ENCODE results near the gene ZNF91.
"Not testable (repeated sequence)": the region's sequence is repeated elsewhere in the genome, so short reads cannot be mapped to it uniquely, and the experiment has no call there.

The ZNF91 gene

DNA sequence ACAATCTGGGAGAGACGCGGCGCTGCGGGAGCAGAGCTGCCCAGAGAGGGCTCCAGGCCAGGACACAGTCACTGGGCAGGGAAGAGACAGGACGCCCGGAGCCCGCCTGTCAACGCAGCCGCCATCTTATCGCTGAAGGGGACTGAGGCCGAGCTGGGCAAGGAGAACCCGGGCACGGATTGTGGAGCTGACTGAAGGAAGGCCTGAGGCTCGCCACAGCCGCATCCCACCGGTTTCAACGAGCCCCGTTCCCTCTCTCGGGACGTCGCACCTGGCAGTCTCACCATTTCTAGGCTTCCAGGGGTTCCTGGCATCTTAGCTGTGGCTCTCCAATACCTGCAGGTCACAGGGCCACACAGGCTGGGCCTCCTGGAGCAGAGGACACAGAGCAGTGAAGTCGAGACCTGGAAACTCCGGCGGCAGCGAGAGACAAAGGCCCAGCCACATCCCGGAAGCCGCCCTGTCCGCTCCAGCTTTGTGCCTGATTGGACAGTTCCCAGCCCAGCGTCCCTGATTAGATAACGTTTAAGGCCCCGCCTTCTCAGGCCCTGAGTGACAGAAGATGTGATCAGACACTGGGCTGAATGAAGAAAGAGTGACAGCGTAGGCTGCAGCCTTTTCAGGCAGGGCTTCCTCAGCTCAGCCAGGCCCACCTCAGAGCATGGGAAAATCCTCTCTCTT lies at the start of gene ZNF91:
Gene ZNF91, minus strand, starts transcription at position 431 of the 681 bp plus-strand sequence. Its CDS starts 117 bp downstream, at position 314.
- DNase-seq: peak; percentile 99

DNA sequence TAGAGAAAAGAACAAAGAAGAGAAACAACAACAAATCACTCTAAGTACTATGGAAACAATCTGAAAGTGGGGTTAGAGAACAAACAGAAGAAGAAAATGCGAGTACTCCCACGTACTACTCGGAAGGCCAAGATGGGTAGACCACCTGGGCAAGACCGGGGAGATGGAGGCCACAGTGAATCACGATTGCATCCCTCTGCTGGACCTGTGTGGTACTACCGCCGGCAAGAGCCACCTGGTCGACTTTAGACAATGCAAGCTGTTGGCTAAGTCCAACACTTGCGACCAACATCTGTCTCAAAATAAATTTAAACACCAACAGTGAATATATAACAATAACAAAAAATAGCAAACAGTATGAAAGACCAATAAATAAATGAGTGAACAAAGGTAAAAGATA lies 45.5 kb upstream of the ZNF91 start:
- peak; percentile 40 for DNase-seq

DNA sequence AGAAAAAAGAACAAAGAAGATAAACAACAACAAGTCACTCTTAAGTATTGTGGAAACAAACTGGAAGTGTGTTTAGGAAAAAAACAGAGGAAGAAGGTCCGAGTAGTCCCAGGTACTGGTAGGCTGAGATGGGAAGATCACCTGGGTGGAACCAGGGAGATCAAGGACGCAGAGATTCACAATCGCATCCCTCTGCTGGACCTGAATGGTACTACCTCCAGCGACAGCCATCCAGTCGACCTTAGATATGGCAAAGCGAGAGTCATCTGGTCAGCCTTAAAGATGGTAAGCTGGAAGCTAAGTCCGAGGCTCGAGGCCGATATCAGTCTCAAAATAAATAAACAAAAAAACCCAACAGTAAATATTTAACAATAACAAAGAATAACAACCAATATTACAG lies 44.9 kb upstream of the ZNF91 start:
- peak; percentile 17 for DNase-seq

DNA sequence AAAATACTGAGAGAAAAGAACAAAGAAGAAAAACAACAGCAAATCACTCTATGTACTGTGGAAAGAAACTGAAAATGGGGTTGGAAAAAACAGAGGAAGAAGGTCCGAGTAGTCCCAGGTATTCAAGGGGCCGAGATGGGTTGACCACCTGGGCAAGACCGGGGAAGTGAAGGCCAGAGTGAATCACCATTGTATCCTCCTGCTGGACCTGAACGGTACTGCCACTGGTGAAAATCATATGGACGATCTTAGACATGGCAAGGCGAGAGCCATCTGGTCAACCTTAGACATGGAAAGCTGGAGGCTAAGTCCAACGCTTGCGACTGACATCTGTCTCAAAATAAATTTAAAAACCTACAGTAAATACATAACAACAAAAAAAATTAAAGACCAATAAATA lies 44.4 kb upstream of the ZNF91 start:
- no peak for DNase-seq

DNA sequence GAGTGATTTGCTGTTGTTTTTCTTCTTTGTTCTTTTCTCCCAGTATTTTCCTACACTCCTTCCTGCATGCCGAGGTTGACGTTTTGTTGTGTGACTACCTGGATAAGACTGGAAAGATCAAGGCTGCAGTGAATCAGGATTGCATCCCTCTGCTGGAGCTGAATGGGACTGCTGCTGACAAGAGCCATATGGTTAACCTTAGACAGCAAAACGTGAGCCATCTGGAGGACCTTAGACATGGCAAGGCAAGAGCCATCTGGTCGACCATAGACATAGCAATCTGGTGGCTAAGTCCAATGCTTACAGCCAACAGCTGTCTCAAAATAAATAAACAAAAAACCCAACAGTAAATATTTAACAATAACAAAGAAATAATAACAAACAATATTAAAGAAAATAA lies 42.6 kb upstream of the ZNF91 start:
- DNase-seq: peak; percentile 18

DNA sequence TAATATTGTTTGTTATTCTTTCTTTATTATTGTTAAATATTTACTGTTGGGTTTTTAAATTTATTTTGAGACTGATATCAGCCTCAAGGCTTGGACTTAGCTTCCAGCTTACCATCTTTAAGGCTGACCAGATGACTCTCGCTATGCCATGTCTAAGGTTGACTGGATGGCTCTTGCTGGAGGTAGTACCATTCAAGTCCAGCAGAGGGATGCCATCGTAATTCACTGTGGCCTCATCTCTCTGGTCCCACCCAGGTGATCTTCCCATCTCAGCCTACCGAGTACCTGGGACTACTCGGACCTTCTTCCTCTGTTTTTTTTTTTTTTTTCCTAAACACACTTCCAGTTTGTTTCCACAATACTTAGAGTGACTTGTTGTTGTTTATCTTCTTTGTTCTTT lies 41.7 kb upstream of the ZNF91 start:
- peak; percentile 14 for DNase-seq

DNA sequence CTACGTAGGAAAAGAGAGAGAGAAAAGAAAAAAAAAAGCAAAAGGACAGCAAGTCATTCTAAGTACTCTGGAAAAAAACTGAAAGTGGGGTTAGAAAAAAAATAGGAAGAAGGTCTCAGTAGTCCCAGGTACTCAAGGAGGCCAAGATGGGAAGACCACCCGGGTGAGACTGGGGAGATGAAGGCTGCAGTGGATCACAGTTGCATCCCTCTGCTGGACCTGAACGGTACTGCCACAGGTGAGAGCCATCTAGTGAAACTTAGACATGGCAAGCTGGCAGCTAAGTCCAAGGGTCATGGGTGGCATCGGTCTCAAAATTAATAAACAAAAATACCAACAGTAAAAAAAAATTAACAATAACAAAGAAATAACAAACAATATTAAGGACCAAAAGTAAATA lies 41.0 kb upstream of the ZNF91 start:
- peak; percentile 23 for DNase-seq

DNA sequence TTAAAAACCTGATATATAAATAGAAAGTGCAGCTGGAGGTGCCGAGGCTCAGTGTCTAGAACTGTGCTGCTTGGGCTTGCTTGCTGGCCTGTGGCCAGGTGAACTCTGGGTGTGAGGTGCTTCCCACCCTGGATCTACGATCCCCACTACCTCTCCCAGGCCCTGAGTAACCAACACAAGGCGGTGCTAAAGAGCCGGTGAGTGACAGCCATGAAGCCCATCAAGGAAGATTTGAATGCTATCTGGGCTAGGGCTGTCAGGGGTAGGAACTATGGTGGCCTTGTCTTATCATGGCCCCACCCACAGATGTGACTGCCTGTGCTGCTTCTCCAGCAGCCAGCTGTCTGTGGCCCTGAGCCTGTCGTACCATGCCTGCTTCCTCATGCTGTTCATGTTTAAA lies 25.6 kb upstream of the ZNF91 start:
- DNase-seq: no peak

DNA sequence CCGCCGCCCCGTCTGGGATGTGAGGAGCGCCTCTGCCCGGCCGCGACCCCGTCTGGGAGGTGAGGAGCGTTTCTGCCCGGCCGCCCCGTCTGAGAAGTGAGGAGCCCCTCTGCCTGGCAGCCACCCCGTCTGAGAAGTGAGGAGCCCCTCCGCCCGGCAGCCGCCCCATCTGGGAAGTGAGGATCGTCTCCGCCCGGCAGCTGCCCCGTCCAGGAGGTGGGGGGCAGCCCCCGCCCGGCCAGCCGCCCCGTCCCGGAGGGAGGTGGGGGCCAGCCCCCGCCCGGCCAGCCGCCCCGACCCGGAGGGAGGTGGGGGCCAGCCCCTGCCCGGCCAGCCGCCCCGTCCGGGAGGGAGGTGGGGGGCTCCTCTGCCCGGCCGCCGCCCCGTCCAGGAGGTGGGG lies 24.0 kb upstream of the ZNF91 start:
- not testable (repeated sequence) for DNase-seq

DNA sequence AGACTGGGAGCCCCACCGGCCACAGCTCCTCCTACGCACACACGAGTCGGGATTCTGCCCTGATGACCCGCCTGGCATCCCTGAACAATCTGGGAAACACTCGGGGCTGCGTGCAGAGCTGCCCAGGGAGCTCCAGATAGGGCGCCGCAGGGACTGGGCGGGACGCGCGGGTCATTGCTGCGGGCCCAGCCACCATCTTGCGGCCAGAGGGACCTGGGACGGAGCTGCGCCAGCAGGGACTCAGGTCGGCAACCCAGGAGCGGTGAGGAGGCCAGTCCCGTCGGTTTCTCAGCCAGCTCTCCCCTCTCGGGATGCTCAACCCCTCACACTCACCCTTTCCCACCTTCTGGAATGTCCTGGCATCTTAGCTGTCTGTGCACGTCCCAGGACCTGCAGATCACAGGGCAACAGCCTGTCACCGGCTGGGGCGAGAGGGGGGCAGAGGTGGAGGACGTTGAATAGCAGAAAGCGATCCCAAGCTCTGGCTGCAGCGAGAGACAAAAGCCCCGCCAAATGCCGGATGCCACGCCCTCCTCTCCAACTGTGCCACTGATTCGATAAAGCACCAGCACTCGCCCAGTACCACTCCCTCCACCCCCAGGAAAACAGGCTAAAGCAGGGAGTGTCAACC lies 20.4 kb upstream of the ZNF91 start:
- peak; percentile 40 for DNase-seq

DNA sequence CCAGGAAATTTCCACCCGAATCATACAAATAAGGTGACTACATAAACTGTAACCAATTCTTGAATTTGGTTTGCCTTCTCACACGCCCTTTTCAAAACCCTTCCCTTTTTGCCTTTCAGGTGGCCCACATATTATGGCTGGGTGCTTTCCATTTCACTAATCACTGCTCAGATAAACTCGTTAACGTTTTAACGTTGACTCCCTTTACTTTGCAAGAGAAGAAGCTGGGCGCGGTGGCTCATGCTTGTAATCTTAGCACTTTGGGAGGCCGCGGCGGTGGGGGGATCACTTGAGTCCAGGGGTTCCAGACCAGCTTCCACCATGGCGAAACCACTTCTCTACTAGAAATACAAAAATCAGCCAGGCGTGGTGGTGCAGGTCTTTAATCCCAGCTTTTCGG lies 19.8 kb upstream of the ZNF91 start:
- DNase-seq: no peak

DNA sequence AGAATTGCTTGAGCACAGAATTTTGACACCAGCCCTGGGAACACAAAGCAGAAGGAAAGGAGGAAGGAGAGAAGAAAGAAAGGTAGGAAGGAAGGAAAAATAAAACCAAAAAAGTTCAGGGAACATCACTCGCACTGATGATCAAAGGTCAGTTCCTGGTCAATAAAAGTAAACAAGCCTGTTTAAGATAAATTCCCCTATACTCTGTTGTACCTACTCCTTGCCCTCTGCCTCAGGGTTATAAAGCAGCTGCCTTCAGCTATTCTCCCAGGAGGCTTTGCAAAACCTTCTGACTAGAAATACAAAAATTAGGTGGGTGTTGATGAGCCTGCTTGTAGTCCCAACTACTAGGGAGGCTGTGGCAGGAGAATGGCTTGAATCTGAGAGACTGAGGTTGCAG lies 14.9 kb upstream of the ZNF91 start:
- DNase-seq: no peak

DNA sequence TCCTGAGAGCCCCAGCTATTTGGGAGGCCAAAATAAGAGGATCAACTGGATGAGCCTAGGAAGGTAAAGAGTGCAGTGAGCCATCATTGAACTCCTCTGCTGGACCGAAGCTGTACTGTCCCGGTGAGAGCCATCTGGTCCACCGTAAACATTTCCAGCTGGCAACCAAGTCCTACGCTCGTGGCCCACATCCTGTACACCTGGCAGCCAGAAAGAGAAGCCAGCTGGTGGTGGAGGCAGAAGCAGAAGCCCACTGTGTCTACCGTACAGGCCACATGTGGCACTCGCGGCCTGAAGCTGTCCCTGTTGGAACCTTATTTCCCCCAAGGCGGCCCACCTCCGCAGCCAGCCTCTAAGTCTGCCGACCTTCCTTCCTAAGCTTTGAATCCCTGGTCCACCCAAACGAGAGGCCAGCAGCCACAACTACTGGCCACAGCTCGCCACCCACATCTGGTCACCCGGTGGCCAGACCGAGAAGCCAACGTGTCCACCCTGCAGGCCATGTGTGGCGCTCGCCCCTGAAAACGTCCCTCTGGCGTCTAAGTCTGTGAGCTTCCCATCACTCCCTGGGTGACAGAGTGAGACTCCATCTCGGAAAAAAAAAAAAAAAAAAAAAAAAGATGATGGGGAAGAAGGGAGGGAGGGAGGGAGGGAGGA lies 14.2 kb upstream of the ZNF91 start:
- no peak for DNase-seq

DNA sequence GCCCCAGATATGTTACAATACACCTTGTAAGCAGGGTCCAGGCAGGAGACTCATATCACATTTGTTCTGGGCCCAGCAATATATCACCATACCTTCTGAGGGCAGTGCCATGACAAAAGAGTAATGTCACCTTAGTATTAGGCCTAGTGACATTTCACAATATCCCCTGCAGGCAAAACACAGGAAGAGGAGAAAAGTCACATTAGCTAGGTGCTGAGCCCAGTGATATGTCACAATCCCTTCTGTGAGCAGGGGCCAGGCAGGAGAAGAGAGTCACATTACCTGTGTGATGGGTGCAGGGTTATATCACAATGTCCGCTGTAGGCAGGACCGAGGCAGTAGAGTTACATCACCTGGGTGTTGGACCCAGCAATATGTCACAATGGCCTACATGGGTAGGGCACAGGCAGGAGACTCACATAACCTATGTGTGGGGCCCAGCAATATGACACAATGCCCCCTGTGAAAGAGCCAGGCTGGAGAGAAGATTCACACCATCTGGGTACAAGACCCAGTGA lies 12.4 kb upstream of the ZNF91 start:
- no peak for DNase-seq

DNA sequence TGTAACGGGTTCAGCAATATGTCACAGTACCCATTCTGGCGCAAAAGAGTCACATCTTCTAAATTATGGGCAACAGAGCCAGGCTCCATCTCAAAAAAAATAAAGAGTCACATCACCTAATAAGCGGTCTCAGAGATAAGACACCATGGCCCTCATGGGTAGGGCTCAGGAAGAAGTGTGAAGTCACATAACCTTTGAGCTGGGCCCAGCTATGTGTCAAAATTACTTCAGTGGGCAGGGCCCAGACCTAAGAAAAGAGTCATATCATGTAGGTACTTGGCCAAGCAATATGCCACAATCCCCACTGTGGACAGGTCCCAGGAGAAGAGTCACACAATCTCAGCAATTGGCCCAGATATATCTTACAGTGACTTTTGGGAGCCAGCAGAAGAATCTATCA lies 11.4 kb upstream of the ZNF91 start:
- no peak for DNase-seq

DNA sequence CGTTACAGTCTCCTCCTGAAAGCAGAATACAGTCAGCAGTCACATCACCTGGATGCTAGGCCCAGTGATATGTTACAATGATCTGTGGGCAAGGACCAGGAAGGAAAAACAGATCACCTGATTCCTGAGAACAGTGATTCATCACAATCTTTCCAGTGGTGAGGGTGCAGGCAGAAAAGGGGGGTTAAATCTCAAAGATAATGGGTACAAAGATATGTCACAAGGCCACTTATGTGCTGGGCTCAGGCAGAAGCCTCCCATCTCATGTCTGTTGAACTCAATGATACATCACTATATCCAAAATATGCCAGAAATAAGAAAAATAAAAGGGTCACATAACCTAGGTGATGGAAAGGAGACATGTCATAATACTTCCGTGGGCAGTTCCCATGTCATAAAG lies 10.8 kb upstream of the ZNF91 start:
- DNase-seq: no peak

DNA sequence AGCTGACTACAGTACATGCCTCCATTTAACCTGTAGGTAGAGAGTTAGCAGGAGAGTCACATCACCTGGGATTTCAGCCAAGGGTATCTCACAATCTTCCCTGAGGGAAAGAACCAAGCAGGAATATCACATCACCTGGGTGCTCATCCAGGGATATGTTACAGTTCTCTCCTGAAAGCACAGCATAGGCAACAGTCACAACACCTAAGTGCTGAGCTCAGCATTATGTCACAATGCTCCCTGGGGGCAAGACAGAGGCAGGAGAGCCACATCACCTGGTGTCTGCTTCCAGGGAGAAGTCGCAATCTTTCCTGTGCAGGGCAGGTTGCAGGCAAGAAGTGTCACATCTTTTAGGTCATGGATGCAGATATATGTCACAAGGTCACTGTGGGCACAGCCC lies 9.4 kb upstream of the ZNF91 start:
- no peak for DNase-seq

DNA sequence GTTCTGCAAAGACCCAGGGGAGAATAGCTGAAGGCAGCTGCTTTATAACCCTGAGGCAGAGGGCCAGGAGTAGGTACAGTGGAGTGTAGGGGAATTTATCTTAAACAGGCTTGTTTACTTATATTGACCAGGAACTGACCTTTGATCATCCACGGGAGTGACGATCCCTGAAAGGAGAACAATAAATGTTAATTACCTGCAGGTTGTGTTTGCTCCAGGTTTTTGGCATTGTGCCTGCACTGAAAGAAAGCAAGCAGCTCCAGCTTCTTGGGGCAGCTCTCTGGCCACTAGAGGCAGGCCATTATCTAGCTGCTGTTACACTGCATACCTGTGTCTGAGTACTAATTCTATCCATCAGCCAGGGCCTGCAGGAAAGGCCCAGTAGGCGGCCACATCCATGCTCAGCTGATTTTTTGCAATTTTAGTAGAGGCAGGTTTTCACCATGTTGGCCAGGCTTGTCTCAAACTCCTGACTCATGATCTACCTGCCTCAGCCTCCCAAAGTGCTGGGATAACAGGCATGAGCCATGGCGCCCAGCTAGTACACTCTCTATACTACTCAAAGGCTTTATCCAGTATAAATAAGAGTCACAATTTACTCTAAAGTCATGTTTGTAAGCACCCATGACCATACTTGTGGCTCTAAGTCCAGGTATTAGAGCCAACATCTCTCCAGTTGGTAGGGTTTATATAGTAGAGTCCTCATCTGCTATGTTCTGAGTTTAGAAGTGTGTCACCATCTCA lies 8.5 kb upstream of the ZNF91 start:
- DNase-seq: no peak

DNA sequence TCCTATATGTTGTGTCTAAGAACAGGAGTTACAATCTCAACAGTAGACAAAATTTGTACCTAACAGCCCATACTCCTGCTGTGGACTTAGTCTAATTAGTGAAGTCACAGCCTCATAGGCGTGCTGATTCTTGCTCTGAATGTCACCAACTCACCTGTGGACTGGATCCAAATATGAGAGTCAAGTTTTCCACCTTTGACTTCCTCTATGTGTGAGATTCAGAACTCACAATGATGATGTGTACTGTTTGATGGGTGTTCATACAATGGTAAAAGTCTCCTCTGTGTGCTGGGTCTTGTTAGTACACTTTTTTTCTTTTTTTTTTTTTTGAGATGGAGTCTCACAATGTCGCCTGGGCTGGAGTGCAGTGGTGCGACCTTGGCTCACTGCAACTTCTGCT lies 7.8 kb upstream of the ZNF91 start:
- DNase-seq: no peak

DNA sequence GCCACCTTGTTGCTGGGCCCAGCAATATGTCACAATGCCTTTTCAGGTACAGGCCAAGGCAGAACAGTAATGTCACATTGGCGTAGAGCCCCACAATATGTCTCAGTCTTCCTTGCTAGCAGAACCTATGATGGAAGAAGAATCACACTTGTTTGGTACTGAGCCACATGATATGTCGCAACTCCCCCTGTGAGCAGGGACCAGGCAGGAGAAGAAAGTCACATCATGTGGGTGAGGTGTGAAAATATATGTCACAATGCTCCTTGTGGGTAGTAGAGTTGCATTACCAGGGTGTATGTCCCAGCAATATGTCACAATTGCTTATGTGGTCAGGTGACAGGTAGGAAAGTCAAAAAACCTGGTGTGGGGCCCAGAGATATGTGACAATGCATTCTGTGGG lies 7.1 kb upstream of the ZNF91 start:
- DNase-seq: no peak

DNA sequence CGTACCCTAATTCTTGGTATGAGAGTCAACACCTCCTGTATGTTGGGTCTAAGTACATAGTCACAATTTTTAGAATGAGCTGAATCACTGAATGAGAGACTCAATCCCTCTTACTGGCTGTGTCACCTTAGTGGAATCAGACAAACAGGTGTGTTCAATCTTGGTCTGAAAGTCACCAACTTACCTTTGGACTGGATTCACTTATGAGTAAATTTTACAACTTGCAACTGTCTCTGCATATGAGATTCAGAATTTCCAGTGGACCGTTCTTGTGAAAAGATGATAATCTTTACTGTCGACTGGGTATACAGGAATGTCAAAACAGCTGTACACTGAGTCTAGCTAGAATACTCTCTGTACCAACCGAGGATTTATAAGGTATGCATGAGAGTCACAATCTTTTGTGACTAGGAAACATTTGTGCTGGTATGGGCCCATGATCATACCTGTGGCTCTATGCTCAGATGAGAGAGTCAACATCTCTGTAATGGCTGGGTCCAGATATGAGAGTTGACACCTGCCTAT lies 5.9 kb upstream of the ZNF91 start:
- no peak for DNase-seq

DNA sequence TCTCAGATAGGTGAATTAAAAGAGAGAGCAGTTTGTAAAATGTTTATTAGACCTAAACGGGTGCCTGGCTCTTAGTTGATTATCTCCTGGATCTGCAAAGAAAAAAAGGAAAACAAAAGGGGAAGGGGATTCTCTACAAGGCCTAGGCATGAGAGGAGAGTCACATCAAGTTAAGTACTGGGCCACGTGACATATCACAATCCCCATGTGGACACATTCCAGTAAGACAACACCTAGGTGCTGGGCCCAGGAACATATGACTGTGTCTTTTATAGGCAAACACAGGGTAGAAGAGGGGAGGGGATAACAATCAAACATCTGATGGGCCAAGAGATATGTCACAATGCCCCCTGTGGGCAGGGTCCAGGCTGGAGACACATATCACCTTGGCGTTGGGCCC lies 4.2 kb upstream of the ZNF91 start:
- no peak for DNase-seq

DNA sequence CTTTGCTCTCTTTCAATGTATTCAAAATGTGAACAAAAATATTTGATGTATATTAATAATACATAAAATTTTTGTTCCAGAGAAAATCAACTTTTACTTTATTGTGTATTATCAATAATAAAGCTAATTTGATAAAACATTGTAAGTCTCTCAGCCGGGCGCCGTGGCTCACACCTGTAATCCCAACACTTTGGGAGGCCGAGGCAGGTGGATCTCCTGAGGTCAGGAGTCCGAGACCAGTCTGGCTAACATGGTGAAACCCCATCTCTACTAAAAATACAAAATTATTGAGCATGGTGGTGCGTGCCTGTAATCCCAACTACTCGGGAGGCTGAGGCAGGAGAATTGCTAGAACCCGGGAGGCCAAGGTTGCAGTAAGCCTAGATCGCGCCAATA lies 449 bp upstream of the ZNF91 start:
- DNase-seq: not testable (repeated sequence)
